ENCODE results near the gene NEU1. TPM values are rescaled to one million over a fixed set of nuclear protein-coding genes. Genes with fewer than 3 reads are reported as not detected.
A peak's percentile ranks its signal among the peaks of the same experiment; 100 is the strongest.
"Not testable (repeated sequence)": the region's sequence is repeated elsewhere in the genome, so short reads cannot be mapped to it uniquely, and the experiment has no call there.

Gene NEU1
- polyA plus RNA-seq (2011; rRNA removed) (15.8 and 20.6 TPM in 2 replicates), polyA plus RNA-seq (2017; fragmentation: RNase III; extraction: RNeasy Plus Mini Kit Qiagen cat#74134 plus additional on column Dnase treatment) (12.8 to 19.2 TPM (median 16.0 TPM) in 3 replicates), polyA minus RNA-seq (2011; rRNA and poly(A)+ RNA removed) (13.0 and 16.0 TPM in 2 replicates)
- polyA plus RNA-seq (2012; cell fraction: cytosol; rRNA removed) = 14.4 and 16.9 TPM in 2 replicates
- polyA plus RNA-seq (2012; cell fraction: nucleus; rRNA removed) = 18.6 and 20.0 TPM in 2 replicates

DNA sequence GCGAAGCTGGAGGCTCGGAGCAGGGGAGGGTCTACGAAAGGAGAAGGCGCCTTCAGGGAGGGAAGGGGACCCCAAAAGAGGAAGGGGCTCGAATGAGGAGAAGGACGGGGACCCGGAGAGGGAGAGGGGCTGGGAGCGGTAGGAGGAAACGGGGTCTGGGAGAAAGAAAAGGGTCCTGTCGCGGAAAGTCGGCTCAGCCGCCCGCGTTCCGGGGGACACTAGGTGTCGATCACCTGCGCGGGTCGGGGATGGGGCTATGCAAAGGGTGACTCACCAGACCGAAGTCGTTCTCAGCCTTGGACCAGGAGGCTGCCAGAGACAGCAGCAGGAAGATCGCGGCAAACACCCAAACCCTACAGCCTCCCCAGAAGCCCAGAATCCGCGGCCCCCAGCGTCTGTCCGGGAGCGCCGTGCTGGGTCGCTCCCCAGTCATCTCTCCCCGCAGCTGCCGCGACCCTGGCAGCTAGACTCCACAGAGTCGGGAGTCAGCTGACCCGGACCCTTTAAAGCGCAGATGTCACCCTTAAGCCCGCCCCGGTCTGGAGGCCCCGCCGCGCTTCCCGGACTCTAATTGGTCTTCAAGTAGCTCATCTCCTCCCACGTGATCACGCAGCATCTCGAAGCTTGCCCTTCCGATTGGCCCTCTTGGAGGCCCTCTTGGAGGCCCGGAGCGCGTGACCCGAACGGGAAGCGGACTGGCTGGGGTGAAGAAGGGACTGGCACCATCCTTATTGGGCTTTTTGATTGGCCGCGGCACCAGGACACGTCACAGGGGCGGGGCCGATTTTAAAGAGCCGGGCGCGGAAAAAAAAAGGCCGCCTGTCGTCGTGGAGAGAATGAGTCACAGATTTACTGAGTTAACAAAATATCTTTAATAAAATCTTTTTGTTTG lies at the start of gene NEU1:
TSS of gene NEU1 (minus strand) at position 478 of the 892 bp plus-strand sequence. CDS start at position 433, 45 bp downstream.
- no peak for FAIRE-seq
- 3% methylated on average over 45 of the region's 64 CpGs for WGBS (ENCODE audit: missing lambda C conversion rate)
- CTCF ChIA-PET = interaction anchor here (1.0 to 2.6 kb wide), 7 partner anchors 10 to 236 kb away, joined by 3 to 11 read pairs (median 5); no protein-coding TSS in a partner anchor

GRCh38 chr6:31911826-31912585 lies 49.4 kb upstream of the NEU1 start:
- 88% methylated on average over 11 of the region's 11 CpGs for WGBS (ENCODE audit: missing lambda C conversion rate)
- Histone ChIP-seq H3K9me3 (no peaks in the 10 kb centered on the region), H3K4me3 (no peak overlapping the region), H3K4me2 (peak overlapping the region; percentile 51; the same call in 1 of the 3 replicates), H3K4me1 (peaks cover 27% of the 10 kb centered on the region), H3K27ac (peak overlapping the region in 1 of 2 experiments; percentile 48; a peak in 2 of 6 replicates)
- no peak for FAIRE-seq
- no peak for ATAC-seq
- CTCF ChIA-PET = interaction anchor here (0.6 kb wide), 1 partner anchor 40 kb away, joined by 3 read pairs; no protein-coding TSS in a partner anchor
- TF ChIP-seq, protein P1, sequence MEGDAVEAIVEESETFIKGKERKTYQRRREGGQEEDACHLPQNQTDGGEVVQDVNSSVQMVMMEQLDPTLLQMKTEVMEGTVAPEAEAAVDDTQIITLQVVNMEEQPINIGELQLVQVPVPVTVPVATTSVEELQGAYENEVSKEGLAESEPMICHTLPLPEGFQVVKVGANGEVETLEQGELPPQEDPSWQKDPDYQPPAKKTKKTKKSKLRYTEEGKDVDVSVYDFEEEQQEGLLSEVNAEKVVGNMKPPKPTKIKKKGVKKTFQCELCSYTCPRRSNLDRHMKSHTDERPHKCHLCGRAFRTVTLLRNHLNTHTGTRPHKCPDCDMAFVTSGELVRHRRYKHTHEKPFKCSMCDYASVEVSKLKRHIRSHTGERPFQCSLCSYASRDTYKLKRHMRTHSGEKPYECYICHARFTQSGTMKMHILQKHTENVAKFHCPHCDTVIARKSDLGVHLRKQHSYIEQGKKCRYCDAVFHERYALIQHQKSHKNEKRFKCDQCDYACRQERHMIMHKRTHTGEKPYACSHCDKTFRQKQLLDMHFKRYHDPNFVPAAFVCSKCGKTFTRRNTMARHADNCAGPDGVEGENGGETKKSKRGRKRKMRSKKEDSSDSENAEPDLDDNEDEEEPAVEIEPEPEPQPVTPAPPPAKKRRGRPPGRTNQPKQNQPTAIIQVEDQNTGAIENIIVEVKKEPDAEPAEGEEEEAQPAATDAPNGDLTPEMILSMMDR (IDR thresholded peaks at IDR 0.05) = no peak
- DNase-seq (ENCODE audit: low read depth in 1 of 2, low spot score in 1 of 2) = no peak
- POLR2A ChIA-PET = no interaction called here

More for the DNA sequence above, at the start of gene NEU1:
- Histone ChIP-seq H3K4me3 (peak within 1 kb of the TSS; percentile 74), H3K4me2 (peak within 1 kb of the TSS; percentile 95), H3K9me3 (no peaks in the 10 kb centered on the region), H3K4me1 (peaks cover 4% of the 10 kb centered on the region; the same call in 1 of the 3 replicates), H3K27ac (peak within 1 kb of the TSS; percentile 69 to 81)
- POLR2A ChIA-PET = interaction anchor here (0.6 to 1.2 kb wide), 8 partner anchors 21 to 159 kb away, joined by 3 to 13 read pairs (median 4); partner anchors contain the start of genes ABHD16A, HSPA1A, HSPA1B and HSPA1L
- peak; percentile 99 to 100 for DNase-seq (ENCODE audit: low read depth in 1 of 2, low spot score in 1 of 2)
- no peak for TF ChIP-seq HOXA7 (CRISPR knock-in tag; IDR thresholded peaks at IDR 0.05)
- TF ChIP-seq SMC3 (IDR thresholded peaks at IDR 0.05) = no peak
- TF ChIP-seq JUN (IDR thresholded peaks at IDR 0.05) = 0 out of 5 replicates have a peak, but pooled peaks of 1 of the 2 experiments have one; percentile 29
- TF ChIP-seq CBX2 (IDR thresholded peaks at IDR 0.05; ENCODE audit: borderline replicate concordance, low read depth) = no peak
- no peak for TF ChIP-seq HDAC2 (IDR thresholded peaks at IDR 0.05)
- peak; percentile 85 for TF ChIP-seq POLR2A (IDR thresholded peaks at IDR 0.05; ENCODE audit: low read length)
- TF ChIP-seq, protein P2, sequence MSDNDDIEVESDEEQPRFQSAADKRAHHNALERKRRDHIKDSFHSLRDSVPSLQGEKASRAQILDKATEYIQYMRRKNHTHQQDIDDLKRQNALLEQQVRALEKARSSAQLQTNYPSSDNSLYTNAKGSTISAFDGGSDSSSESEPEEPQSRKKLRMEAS (IDR thresholded peaks at IDR 0.05) = peak; percentile 71
- TF ChIP-seq EP300 (IDR thresholded peaks at IDR 0.05) = no peak
- TF ChIP-seq, protein P1 (IDR thresholded peaks at IDR 0.05) = no peak
- TF ChIP-seq MYC (IDR thresholded peaks at IDR 0.05; ENCODE audit: borderline replicate concordance, low read length) = no peak
- TF ChIP-seq CBX8 (IDR thresholded peaks at IDR 0.05) = no peak
- TF ChIP-seq ZSCAN20 (CRISPR knock-in tag; IDR thresholded peaks at IDR 0.05) = no peak
- peak; percentile 72 for TF ChIP-seq PHF8 (IDR thresholded peaks at IDR 0.05; ENCODE audit: borderline replicate concordance, low read depth)
- TF ChIP-seq, protein P3, sequence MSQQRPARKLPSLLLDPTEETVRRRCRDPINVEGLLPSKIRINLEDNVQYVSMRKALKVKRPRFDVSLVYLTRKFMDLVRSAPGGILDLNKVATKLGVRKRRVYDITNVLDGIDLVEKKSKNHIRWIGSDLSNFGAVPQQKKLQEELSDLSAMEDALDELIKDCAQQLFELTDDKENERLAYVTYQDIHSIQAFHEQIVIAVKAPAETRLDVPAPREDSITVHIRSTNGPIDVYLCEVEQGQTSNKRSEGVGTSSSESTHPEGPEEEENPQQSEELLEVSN (IDR thresholded peaks at IDR 0.05; ENCODE audit: borderline replicate concordance, low read depth) = peak; percentile 60
- no peak for TF ChIP-seq TFCP2L1 (CRISPR knock-in tag; IDR thresholded peaks at IDR 0.05)
- no peak for TF ChIP-seq RCOR1 (IDR thresholded peaks at IDR 0.05; ENCODE audit: low read depth, low read length)
- peak; percentile 77; the same call in 1 of the 2 replicates for TF ChIP-seq RFX5 (IDR thresholded peaks at IDR 0.05)
- no peak for TF ChIP-seq FOSL2 (IDR thresholded peaks at IDR 0.05)
- peak; percentile 72 for TF ChIP-seq FOSL2 (CRISPR knock-in tag; IDR thresholded peaks at IDR 0.05)
- TF ChIP-seq FOXS1 (CRISPR knock-in tag; IDR thresholded peaks at IDR 0.05) = no peak
- TF ChIP-seq SREBF2 (IDR thresholded peaks at IDR 0.05) = no peak
- TF ChIP-seq, protein P4, sequence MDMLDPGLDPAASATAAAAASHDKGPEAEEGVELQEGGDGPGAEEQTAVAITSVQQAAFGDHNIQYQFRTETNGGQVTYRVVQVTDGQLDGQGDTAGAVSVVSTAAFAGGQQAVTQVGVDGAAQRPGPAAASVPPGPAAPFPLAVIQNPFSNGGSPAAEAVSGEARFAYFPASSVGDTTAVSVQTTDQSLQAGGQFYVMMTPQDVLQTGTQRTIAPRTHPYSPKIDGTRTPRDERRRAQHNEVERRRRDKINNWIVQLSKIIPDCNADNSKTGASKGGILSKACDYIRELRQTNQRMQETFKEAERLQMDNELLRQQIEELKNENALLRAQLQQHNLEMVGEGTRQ (IDR thresholded peaks at IDR 0.05) = peak; percentile 98
- peak; percentile 97 to 98 for ATAC-seq

GRCh38 chr6:31909298-31909697 lies 46.7 kb upstream of the NEU1 start:
- DNase-seq (ENCODE audit: low read depth in 1 of 2, low spot score in 1 of 2); H3K9me3 ChIP-seq: not testable (repeated sequence)

More at GRCh38 chr6:31909298-31909697, 46.7 kb upstream of the NEU1 start:
- H3K4me3 ChIP-seq, ATAC-seq, FAIRE-seq: not testable (repeated sequence)
- 87% methylated on average over 7 of the region's 7 CpGs for WGBS (ENCODE audit: missing lambda C conversion rate)
- Histone ChIP-seq H3K4me2 (peak overlapping the region; percentile 29; the same call in 1 of the 3 replicates), H3K27ac (peak overlapping the region in 1 of 2 experiments; percentile 39; a peak in 1 of 6 replicates), H3K4me1 (peaks cover 27% of the 10 kb centered on the region)
- ChIA-PET CTCF (interaction anchor here (0.6 to 1.2 kb wide), 2 partner anchors 43 to 343 kb away, joined by 3 to 7 read pairs; no protein-coding TSS in a partner anchor), POLR2A (interaction anchor here (0.7 kb wide), 1 partner anchor 13 kb away, joined by 3 read pairs; no protein-coding TSS in a partner anchor)

Measured in A549 (cell line).